Brain microvascular endothelial cell (primary cell): Measurements from ENCODE around the gene SNRNP200.

Source experiments
- DNase-seq: peaks from one replicate; pipeline ENCODE4 v3.0.0-alpha.2; 2020
- H3K27ac ChIP-seq: fragments of 250-450 bp; sonication (Bioruptor Pico); 2 replicates; pipeline ENCODE4 v1.5.1; 2020; ENCODE audit warnings: mild to moderate bottlenecking, moderate library complexity
- H3K27me3 ChIP-seq: fragments of 250-450 bp; sonication (Bioruptor Pico); replicated peaks from 2 replicates; pipeline ENCODE4 v1.5.1; 2020; ENCODE audit warnings: mild to moderate bottlenecking
- H3K36me3 ChIP-seq: fragments of 250-450 bp; sonication (Bioruptor Pico); replicated peaks from 2 replicates; pipeline ENCODE4 v1.5.1; 2020; ENCODE audit warnings: mild to moderate bottlenecking
- H3K4me3 ChIP-seq: 2 replicates; pipeline ENCODE4 v1.5.1; 2011; ENCODE audit warnings: low read depth, mild to moderate bottlenecking, control low read depth, low read length, moderate library complexity
- CTCF ChIP-seq: IDR thresholded peaks from 2 replicates; pipeline ENCODE4 v1.5.1; 2011; ENCODE audit warnings: low read depth, mild to moderate bottlenecking, moderate library complexity, low read length, control low read depth, inconsistent platforms; ENCODE audit errors: missing control alignments
- in situ Hi-C: cut with HindIII; loops from 2 replicates; pipeline ENCODE4 v1.10.0; 2017; ENCODE audit warnings: low sequenced_read_pairs, low pct_ligation_motif_present

The SNRNP200 gene

GRCh38 chr2:96325041-96325883 is 19.9 kb upstream of the SNRNP200 start, which contains the start of gene ITPRIPL1:
ITPRIPL1 (plus strand) TSS chr2:96325317; CDS start chr2:96325840, 523 bp downstream.
- Histone ChIP-seq H3K4me3 (peak within 1 kb of the TSS; percentile 61), H3K27me3 (no peaks in the 10 kb centered on the region), H3K36me3 (no peaks in the 10 kb centered on the region), H3K27ac (no peak within 1 kb of the TSS)
- DNase-seq: no peak
- in situ Hi-C loops: no loop called here
- no peak for TF ChIP-seq CTCF

- Histone ChIP-seq H3K27me3 (no peaks in the 10 kb centered on the region), H3K4me3 (peak overlapping the region; percentile 61), H3K36me3 (no peaks in the 10 kb centered on the region), H3K27ac (no peak overlapping the region)
- no peak for TF ChIP-seq CTCF
- DNase-seq: no peak
- in situ Hi-C loops: no loop called here
These were observed 19.3 kb upstream of the SNRNP200 start for GRCh38 chr2:96324721-96325040.

- in situ Hi-C loops: no loop called here
- no peaks in the 10 kb centered on the region for H3K36me3 ChIP-seq
- TF ChIP-seq CTCF: no peak
- H3K4me3 ChIP-seq: no peak overlapping the region
- DNase-seq: no peak
- H3K27me3 ChIP-seq: no peaks in the 10 kb centered on the region
- H3K27ac ChIP-seq: no peak overlapping the region
These were observed 18.5 kb upstream of the SNRNP200 start for GRCh38 chr2:96323849-96324248.

GRCh38 chr2:96320728-96321622 is 15.6 kb upstream of the SNRNP200 start:
- Histone ChIP-seq H3K27me3 (no peaks in the 10 kb centered on the region), H3K27ac (no peak overlapping the region), H3K4me3 (peak overlapping the region; percentile 60), H3K36me3 (no peaks in the 10 kb centered on the region)
- in situ Hi-C loops: no loop called here
- no peak for TF ChIP-seq CTCF
- DNase-seq: no peak

GRCh38 chr2:96320326-96320725 is 15.0 kb upstream of the SNRNP200 start:
- no peak overlapping the region for H3K4me3 ChIP-seq
- DNase-seq: no peak
- no peak overlapping the region for H3K27ac ChIP-seq
- H3K36me3 ChIP-seq: no peaks in the 10 kb centered on the region
- in situ Hi-C loops: no loop called here
- TF ChIP-seq CTCF: no peak
- H3K27me3 ChIP-seq: no peaks in the 10 kb centered on the region
